ENCODE results near the gene TNNC1.

GRCh38 chr3:52433328-52433995 is 20.4 kb downstream of the TNNC1 start:
- no peak for TF ChIP-seq CTCF (IDR thresholded peaks at IDR 0.05; ENCODE audit: insufficient read depth, low read depth, low read length)
- TF ChIP-seq EZH2 (IDR thresholded peaks at IDR 0.05; ENCODE audit: insufficient read depth, low read length), result no peak

Measured in astrocyte (in vitro differentiated cells and primary cell).